Hepatocyte (in vitro differentiated cells): ENCODE results near the gene SVIL.

ENCODE experiments used
- EZH2 ChIP-seq: fragments of 200-600 bp; sonication (generic); IDR thresholded peaks from 2 replicates; pipeline ENCODE4 v1.6.1; 2016; ENCODE audit warnings: antibody characterized with exemption, mild to moderate bottlenecking, borderline replicate concordance
- EZH2phosphoT487 ChIP-seq: fragments of 200-600 bp; sonication (generic); IDR thresholded peaks from one replicate; pipeline ENCODE4 v1.6.1; 2018; ENCODE audit warnings: antibody characterized with exemption, mild to moderate bottlenecking, low read depth, moderate library complexity; ENCODE audit not compliant: unreplicated experiment, severe bottlenecking
- TF ChIP-seq, protein P1 (sequence below): fragments of 200-600 bp; sonication (generic); IDR thresholded peaks from 2 replicates; pipeline ENCODE4 v1.5.1; 2016; ENCODE audit warnings: antibody characterized with exemption, mild to moderate bottlenecking; ENCODE audit not compliant: poor library complexity

DNA sequence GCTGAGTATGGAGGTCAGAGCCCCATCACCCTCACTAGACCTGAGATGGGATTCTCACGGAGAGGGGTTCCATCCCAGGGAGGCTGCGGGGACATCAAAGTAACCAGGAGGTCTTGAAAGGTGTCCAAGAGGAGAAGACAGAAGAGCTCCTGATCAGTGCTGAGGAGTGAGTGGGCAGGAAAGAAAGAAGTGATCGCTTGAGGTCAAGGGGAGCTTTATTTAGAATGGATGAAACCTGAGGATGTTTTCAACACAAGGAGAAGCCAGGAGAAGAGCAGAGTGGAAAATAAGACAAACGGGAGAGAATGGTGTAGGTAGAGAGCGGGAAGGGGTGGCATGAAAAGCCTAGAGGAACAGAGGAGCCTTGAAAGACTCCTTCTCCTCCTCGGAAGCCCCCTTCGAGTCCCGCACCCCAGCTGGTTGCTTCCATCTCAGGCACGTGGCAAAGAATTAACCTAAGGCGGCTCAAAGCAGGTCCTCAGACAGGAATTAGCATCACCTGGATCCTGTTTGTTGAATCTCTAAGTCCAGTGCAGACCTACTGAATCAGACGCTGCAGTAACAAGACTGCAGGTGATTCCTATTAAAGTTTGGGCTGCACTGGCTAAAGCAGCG is 5.8 kb downstream of the SVIL start:
- TF ChIP-seq, protein P1, sequence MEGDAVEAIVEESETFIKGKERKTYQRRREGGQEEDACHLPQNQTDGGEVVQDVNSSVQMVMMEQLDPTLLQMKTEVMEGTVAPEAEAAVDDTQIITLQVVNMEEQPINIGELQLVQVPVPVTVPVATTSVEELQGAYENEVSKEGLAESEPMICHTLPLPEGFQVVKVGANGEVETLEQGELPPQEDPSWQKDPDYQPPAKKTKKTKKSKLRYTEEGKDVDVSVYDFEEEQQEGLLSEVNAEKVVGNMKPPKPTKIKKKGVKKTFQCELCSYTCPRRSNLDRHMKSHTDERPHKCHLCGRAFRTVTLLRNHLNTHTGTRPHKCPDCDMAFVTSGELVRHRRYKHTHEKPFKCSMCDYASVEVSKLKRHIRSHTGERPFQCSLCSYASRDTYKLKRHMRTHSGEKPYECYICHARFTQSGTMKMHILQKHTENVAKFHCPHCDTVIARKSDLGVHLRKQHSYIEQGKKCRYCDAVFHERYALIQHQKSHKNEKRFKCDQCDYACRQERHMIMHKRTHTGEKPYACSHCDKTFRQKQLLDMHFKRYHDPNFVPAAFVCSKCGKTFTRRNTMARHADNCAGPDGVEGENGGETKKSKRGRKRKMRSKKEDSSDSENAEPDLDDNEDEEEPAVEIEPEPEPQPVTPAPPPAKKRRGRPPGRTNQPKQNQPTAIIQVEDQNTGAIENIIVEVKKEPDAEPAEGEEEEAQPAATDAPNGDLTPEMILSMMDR, result no peak
- TF ChIP-seq EZH2 (no peak), EZH2phosphoT487 (no peak)
